GM23338 (cell line): Measurements from ENCODE around the gene EVC2. TPM values are rescaled to one million over a fixed set of nuclear protein-coding genes. Genes with fewer than 3 reads are reported as not detected.

Experiments
- ATAC-seq: fragments of 200-7000 bp; cut with Tn5 transposase; 3 replicates; pipeline ENCODE4 v1.9.1; 2020
- DNase-seq: peaks from one replicate; pipeline ENCODE4 v3.0.0-alpha.2; 2015; ENCODE audit warnings: low spot score
- H2AFZ ChIP-seq: fragments of 200-600 bp; sonication (generic); 2 replicates; pipeline ENCODE4 v1.8.0; 2016; ENCODE audit warnings: antibody characterized with exemption, mild to moderate bottlenecking, moderate library complexity
- H3F3A ChIP-seq: fragments of 200-600 bp; sonication (generic); replicated peaks from 2 replicates; pipeline ENCODE4 v1.8.0; 2017; ENCODE audit warnings: antibody characterized with exemption, mixed run types, low read depth
- H3K27ac ChIP-seq: fragments of 200-600 bp; sonication (generic); 2 replicates; pipeline ENCODE4 v1.6.1; 2016; ENCODE audit warnings: low read depth
- H3K27me3 ChIP-seq: fragments of 200-600 bp; sonication (generic); 2 replicates; pipeline ENCODE4 v1.8.0; 2016; ENCODE audit warnings: mild to moderate bottlenecking, mixed run types, moderate library complexity; ENCODE audit not compliant: insufficient read depth
- H3K36me3 ChIP-seq: fragments of 200-600 bp; sonication (generic); 2 replicates; pipeline ENCODE4 v1.8.0; 2016; ENCODE audit warnings: mild to moderate bottlenecking; ENCODE audit not compliant: insufficient read depth
- H3K4me1 ChIP-seq: fragments of 200-600 bp; sonication (generic); 2 replicates; pipeline ENCODE4 v1.8.0; 2016; ENCODE audit warnings: mild to moderate bottlenecking, moderate library complexity; ENCODE audit not compliant: insufficient read depth
- H3K4me2 ChIP-seq: fragments of 200-600 bp; sonication (generic); 2 replicates; pipeline ENCODE4 v1.7.1; 2017; ENCODE audit warnings: mixed run types
- H3K4me3 ChIP-seq: fragments of 200-600 bp; sonication (generic); 2 replicates; pipeline ENCODE4 v1.6.1; 2016; ENCODE audit warnings: mixed run types
- H3K79me2 ChIP-seq: fragments of 200-600 bp; sonication (generic); replicated peaks from 2 replicates; pipeline ENCODE4 v1.8.0; 2017; ENCODE audit warnings: mild to moderate bottlenecking; ENCODE audit not compliant: insufficient read depth
- H3K9me2 ChIP-seq: fragments of 200-600 bp; sonication (generic); 2 replicates; pipeline ENCODE4 v1.8.0; 2017; ENCODE audit not compliant: insufficient read depth
- H4K20me1 ChIP-seq: fragments of 200-600 bp; sonication (generic); replicated peaks from 2 replicates; pipeline ENCODE4 v1.8.0; 2017; ENCODE audit warnings: mild to moderate bottlenecking; ENCODE audit not compliant: insufficient read depth
- H3K27ac Mint-ChIP-seq: 2 replicates; pipeline ENCODE4 v1.8.0; 2020; ENCODE audit warnings: inconsistent platforms, mild to moderate bottlenecking, moderate library complexity, mixed read lengths
- H3K27me3 Mint-ChIP-seq: 3 replicates; pipeline ENCODE4 v1.8.0; 2022; ENCODE audit warnings: low read depth, mild to moderate bottlenecking, moderate library complexity, mixed read lengths, inconsistent platforms; ENCODE audit not compliant: insufficient read depth, poor library complexity
- H3K36me3 Mint-ChIP-seq: 3 replicates; pipeline ENCODE4 v1.8.0; 2021; ENCODE audit warnings: low read depth, mild to moderate bottlenecking, inconsistent platforms, moderate library complexity, mixed read lengths
- H3K4me1 Mint-ChIP-seq: 3 replicates; pipeline ENCODE4 v1.8.0; 2020; ENCODE audit warnings: mild to moderate bottlenecking, inconsistent platforms, mixed read lengths
- H3K4me3 Mint-ChIP-seq: 3 replicates; pipeline ENCODE4 v1.8.0; 2021; ENCODE audit warnings: moderate library complexity, mild to moderate bottlenecking, inconsistent platforms, mixed read lengths
- H3K9me3 Mint-ChIP-seq: 3 replicates; pipeline ENCODE4 v1.8.0; 2020; ENCODE audit warnings: moderate library complexity, mild to moderate bottlenecking, inconsistent platforms, mixed read lengths
- CREB1 ChIP-seq: fragments of 250-450 bp; sonication (Bioruptor Pico); IDR thresholded peaks from 2 replicates; pipeline ENCODE4 v1.5.0; 2020; ENCODE audit warnings: low read depth, mild to moderate bottlenecking, moderate library complexity
- ETS1 ChIP-seq: IDR thresholded peaks from 2 replicates; pipeline ENCODE4 v1.6.1; 2016; ENCODE audit warnings: antibody characterized with exemption
- EZH2 ChIP-seq: fragments of 200-600 bp; sonication (generic); IDR thresholded peaks from one replicate; pipeline ENCODE4 v1.8.0; 2017; ENCODE audit warnings: antibody characterized with exemption, mild to moderate bottlenecking, low read depth; ENCODE audit not compliant: unreplicated experiment
- EZH2phosphoT487 ChIP-seq: fragments of 200-600 bp; sonication (generic); IDR thresholded peaks from one replicate; pipeline ENCODE4 v1.8.1; 2018; ENCODE audit warnings: antibody characterized with exemption; ENCODE audit not compliant: unreplicated experiment
- JUNB ChIP-seq: IDR thresholded peaks from one replicate; pipeline ENCODE4 v1.6.1; 2016; ENCODE audit warnings: antibody characterized with exemption; ENCODE audit not compliant: unreplicated experiment
- NANOG ChIP-seq: IDR thresholded peaks from 2 replicates; pipeline ENCODE4 v1.6.1; 2016; ENCODE audit warnings: antibody characterized with exemption, borderline replicate concordance
- POLR2AphosphoS5 ChIP-seq: IDR thresholded peaks from 2 replicates; pipeline ENCODE4 v1.6.1; 2016; ENCODE audit warnings: antibody characterized with exemption, low read depth
- STAT1 ChIP-seq: IDR thresholded peaks from one replicate; pipeline ENCODE4 v1.6.1; 2016; ENCODE audit warnings: antibody characterized with exemption; ENCODE audit not compliant: unreplicated experiment
- ZNF114 ChIP-seq: fragments of 250-450 bp; sonication (Bioruptor Pico); IDR thresholded peaks from 2 replicates; pipeline ENCODE4 v1.5.0; 2020; ENCODE audit warnings: mild to moderate bottlenecking, moderate library complexity
- ZNF331 ChIP-seq: fragments of 250-450 bp; sonication (Bioruptor Pico); IDR thresholded peaks from 2 replicates; pipeline ENCODE4 v1.5.0; 2020; ENCODE audit warnings: low read depth, mild to moderate bottlenecking, moderate library complexity
- ZNF462 ChIP-seq: fragments of 250-450 bp; sonication (Bioruptor Pico); IDR thresholded peaks from 2 replicates; pipeline ENCODE4 v1.5.0; 2020; ENCODE audit warnings: mild to moderate bottlenecking, moderate library complexity
- polyA plus RNA-seq: library from polyadenylated mRNA; unstranded; fragments of >200 nt; fragmentation: Nextera tagmentation; extraction: Ambion mirVana; gene quantifications from 2 replicates; pipeline ENCODE4 v1.2.1, GENCODE V29; 2016
- total RNA-seq: library from RNA; depleted of rRNA; stranded (reverse); fragments of >200 nt; shearing (Covaris generic); gene quantifications from 2 replicates; pipeline ENCODE4 v1.2.3, GENCODE V29; 2014
- TF ChIP-seq, protein P1 (sequence below): IDR thresholded peaks from one replicate; pipeline ENCODE4 v1.6.1; 2018; ENCODE audit warnings: antibody characterized with exemption; ENCODE audit not compliant: unreplicated experiment
- TF ChIP-seq, protein P2 (sequence below), 2 experiments: fragments of 200-600 bp in 1 of 2; sonication (generic) in 1 of 2; conservative IDR thresholded peaks; 2 replicates each; pipeline versions ENCODE4 v1.5.1 to v1.6.1; 2016 to 2017; ENCODE audit warnings: antibody characterized with exemption in 2 of 2, low read depth in 2 of 2, mild to moderate bottlenecking in 2 of 2, moderate library complexity in 1 of 2

EVC2 gene
- total and polyA plus RNA-seq, 2 experiments from 2014 or later, result 3.4 to 11.5 TPM

DNA sequence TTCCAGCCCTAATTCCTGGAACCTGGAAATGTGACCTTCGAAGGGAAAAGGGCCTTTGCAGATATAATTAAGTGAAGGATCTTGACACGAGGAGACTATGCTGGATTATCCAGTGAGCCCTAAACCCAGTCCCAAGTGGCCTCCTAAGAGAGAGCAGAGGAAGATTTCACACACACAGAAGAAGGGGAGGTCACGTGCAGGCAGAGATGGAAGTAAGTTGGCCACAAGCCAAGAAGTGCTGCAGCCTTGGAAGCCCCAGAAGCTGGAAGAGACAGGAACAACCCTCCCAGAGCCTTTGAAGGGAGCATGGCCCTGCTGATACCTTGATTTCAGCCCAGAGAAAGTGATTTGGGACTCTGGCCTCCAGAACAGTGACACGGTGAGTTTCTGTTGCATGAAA, 51.9 kb downstream of the EVC2 start:
- ATAC-seq (no peak), DNase-seq (no peak)
- Histone ChIP-seq H3K4me2 (no peak overlapping the region), H3K36me3 (no peaks in the 10 kb centered on the region), H3F3A (no peaks in the 10 kb centered on the region), H3K79me2 (no peaks in the 10 kb centered on the region), H3K27ac (no peak overlapping the region), H3K9me2 (no peaks in the 10 kb centered on the region), H3K27me3 (no peaks in the 10 kb centered on the region), H2AFZ (no peak overlapping the region), H3K4me1 (no peaks in the 10 kb centered on the region), H4K20me1 (no peaks in the 10 kb centered on the region), H3K4me3 (no peak overlapping the region)
- H3K4me3 Mint-ChIP-seq, result no peak overlapping the region
- no peaks in the 10 kb centered on the region for H3K27me3 Mint-ChIP-seq
- no peak for TF ChIP-seq EZH2phosphoT487
- TF ChIP-seq NANOG, result no peak
- TF ChIP-seq, protein P1, sequence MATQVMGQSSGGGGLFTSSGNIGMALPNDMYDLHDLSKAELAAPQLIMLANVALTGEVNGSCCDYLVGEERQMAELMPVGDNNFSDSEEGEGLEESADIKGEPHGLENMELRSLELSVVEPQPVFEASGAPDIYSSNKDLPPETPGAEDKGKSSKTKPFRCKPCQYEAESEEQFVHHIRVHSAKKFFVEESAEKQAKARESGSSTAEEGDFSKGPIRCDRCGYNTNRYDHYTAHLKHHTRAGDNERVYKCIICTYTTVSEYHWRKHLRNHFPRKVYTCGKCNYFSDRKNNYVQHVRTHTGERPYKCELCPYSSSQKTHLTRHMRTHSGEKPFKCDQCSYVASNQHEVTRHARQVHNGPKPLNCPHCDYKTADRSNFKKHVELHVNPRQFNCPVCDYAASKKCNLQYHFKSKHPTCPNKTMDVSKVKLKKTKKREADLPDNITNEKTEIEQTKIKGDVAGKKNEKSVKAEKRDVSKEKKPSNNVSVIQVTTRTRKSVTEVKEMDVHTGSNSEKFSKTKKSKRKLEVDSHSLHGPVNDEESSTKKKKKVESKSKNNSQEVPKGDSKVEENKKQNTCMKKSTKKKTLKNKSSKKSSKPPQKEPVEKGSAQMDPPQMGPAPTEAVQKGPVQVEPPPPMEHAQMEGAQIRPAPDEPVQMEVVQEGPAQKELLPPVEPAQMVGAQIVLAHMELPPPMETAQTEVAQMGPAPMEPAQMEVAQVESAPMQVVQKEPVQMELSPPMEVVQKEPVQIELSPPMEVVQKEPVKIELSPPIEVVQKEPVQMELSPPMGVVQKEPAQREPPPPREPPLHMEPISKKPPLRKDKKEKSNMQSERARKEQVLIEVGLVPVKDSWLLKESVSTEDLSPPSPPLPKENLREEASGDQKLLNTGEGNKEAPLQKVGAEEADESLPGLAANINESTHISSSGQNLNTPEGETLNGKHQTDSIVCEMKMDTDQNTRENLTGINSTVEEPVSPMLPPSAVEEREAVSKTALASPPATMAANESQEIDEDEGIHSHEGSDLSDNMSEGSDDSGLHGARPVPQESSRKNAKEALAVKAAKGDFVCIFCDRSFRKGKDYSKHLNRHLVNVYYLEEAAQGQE, result no peak
- TF ChIP-seq EZH2, result no peak
- no peak for TF ChIP-seq JUNB
- TF ChIP-seq, protein P2, sequence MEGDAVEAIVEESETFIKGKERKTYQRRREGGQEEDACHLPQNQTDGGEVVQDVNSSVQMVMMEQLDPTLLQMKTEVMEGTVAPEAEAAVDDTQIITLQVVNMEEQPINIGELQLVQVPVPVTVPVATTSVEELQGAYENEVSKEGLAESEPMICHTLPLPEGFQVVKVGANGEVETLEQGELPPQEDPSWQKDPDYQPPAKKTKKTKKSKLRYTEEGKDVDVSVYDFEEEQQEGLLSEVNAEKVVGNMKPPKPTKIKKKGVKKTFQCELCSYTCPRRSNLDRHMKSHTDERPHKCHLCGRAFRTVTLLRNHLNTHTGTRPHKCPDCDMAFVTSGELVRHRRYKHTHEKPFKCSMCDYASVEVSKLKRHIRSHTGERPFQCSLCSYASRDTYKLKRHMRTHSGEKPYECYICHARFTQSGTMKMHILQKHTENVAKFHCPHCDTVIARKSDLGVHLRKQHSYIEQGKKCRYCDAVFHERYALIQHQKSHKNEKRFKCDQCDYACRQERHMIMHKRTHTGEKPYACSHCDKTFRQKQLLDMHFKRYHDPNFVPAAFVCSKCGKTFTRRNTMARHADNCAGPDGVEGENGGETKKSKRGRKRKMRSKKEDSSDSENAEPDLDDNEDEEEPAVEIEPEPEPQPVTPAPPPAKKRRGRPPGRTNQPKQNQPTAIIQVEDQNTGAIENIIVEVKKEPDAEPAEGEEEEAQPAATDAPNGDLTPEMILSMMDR (conservative IDR thresholded peaks at IDR 0.05; ENCODE audit: low read depth in 2 of 2), result no peak
- no peak for TF ChIP-seq ETS1
- TF ChIP-seq POLR2AphosphoS5, result no peak
- TF ChIP-seq ZNF331, result no peak
- TF ChIP-seq CREB1 (CRISPR knock-in tag), result no peak
- no peak for TF ChIP-seq STAT1
- TF ChIP-seq ZNF462 (CRISPR knock-in tag), result no peak
- TF ChIP-seq ZNF114 (CRISPR knock-in tag), result no peak
- peaks cover 14% of the 10 kb centered on the region for H3K36me3 Mint-ChIP-seq
- H3K27ac Mint-ChIP-seq, result no peak overlapping the region
- no peaks in the 10 kb centered on the region for H3K4me1 Mint-ChIP-seq
- no peaks in the 10 kb centered on the region; the same call in 2 of the 3 replicates for H3K9me3 Mint-ChIP-seq
